ENCODE data around the gene DEGS1.
"Not testable (repeated sequence)": the region's sequence is repeated elsewhere in the genome, so short reads cannot be mapped to it uniquely, and the experiment has no call there.

The DEGS1 gene

GRCh38 chr1:224181453-224181810, 1.6 kb upstream of the DEGS1 start:
- no peak for DNase-seq

DNA sequence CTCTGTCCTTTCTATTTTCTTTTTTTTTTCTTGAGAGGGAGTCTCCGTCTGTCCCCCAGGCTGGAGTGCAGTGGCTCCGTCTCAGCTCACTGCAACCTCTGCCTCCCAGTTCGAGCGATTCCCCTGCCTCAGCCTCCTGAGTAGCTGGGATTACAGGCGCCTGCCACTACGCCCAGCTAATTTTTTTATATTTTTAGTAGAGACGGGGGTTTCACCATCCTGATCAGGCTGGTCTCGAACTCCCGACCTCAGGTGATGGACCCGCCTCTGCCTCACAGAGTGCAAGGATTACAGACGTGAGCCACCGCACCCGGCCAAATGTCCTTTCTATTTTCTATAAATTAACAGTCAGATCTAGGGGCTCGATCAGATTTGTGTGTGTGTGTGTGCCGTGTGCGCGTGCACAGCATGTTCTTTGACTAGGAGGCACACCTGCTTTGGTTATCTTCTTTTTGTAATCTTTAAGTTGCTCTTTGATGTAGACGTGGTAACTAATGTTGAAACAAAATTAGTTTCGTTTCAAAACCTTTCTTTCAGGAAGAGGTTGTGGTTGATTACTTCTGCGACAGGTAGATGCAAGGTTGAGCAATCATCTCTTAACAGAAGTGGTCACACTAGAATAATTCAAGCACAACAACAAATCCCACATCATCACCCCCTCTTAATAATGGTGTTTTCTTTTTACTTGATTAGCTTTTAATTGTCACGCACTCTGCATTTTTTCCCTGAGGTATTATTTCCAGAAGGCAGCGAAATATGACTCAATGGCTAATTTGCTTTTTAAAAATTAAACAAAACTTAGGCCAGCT, 779 bp upstream of the DEGS1 start:
- DNase-seq, result peak; percentile 48

DNA sequence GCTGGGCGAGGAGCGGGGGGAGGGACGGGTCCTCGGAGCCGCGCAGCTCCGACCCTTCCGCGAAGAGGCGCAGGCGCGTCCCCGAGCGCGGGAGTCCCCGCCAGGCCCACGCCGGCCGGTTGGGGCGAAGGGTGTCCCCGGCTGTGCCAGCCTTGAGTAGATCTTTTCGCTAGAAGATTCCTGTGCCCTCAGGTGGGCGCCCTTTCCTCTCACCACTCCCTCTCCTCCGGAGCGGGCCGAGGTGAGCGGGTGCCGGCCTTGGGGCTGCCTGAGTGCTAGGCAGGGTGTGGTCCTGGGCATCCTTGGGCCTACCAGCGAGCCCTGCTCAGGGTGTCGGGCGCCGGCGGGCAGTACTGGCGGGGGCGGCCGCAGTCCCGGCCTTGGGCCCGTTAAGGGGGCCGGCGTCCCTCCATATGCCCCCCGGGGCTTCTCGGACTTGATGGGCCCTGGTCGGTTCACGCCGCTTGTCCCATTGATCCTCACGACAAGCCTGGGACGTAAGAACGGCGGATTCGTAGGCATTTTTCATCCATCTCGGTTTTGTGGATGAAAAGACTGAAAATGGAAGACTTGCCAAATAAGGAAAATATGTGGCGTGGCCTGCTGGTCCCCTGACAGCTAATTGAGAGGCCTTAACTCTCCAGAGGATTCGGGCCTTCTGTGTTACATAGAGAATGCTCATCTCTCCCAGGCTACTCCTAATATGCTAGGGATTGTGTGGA, 712 bp downstream of the DEGS1 start:
- DNase-seq, result peak; percentile 69

DNA sequence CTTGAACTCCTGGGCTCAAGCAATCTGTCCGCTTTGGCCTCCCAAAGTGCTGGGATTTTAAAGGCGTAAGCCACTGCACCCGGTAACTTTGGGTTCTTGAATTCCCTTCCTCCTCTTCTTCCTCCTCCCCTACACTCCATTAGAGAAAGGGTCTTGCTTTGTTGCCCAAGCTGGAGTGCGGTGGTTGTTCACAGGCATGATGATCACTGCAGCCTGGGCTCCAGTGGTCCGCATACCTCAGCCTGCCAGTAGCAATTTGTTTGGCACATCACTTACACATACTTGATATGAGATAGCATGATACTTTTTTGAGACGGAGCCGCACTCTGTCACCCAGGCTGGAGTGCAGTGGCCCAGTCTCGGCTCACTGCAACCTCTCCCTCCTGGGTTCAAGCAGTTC, 2.2 kb downstream of the DEGS1 start:
- no peak for DNase-seq

DNA sequence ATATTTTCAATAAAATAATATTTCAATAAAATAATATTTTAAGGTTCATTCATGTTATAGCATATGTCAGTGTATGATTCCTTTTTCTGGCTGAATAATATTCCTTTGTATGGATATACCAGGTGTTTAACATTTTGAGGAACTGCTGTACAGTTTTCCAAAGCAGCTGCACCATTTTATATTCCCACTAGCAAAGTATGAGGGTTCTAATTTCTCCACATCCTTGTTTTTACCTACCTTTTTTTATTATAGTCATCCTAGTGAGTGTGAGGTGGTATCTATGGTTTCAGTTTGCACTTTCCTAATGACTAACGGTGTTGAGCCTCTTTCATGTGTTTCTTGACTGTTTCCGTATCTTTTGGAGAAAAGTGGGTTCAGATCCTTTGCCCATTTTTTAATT, 5.2 kb downstream of the DEGS1 start:
- DNase-seq, result no peak

DNA sequence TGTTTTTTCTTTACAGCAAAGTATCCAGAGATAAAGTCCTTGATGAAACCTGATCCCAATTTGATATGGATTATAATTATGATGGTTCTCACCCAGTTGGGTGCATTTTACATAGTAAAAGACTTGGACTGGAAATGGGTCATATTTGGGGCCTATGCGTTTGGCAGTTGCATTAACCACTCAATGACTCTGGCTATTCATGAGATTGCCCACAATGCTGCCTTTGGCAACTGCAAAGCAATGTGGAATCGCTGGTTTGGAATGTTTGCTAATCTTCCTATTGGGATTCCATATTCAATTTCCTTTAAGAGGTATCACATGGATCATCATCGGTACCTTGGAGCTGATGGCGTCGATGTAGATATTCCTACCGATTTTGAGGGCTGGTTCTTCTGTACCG, 6.5 kb downstream of the DEGS1 start:
- no peak for DNase-seq

DNA sequence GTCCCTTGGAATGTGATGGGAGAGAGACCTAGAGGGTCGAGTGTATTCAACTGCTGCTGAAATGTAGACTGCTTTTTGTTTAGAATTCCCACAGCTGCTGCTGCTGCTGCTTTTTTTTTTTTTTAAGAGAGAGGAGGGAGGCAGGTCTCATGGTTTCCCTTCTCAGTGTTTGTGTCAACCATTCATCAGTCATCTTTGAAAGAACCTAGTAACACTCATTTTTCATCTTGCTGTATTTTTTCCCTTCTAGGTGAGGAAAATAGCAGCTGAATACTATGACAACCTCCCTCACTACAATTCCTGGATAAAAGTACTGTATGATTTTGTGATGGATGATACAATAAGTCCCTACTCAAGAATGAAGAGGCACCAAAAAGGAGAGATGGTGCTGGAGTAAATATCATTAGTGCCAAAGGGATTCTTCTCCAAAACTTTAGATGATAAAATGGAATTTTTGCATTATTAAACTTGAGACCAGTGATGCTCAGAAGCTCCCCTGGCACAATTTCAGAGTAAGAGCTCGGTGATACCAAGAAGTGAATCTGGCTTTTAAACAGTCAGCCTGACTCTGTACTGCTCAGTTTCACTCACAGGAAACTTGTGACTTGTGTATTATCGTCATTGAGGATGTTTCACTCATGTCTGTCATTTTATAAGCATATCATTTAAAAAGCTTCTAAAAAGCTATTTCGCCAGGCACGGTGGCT, 9.2 kb downstream of the DEGS1 start:
- DNase-seq, result no peak

GRCh38 chr1:224193319-224193966, 10.4 kb downstream of the DEGS1 start:
- DNase-seq, result no peak

- no peak for DNase-seq
Observed at GRCh38 chr1:224196813-224197600, 14.0 kb downstream of the DEGS1 start.

- DNase-seq, result no peak
Observed at GRCh38 chr1:224198572-224198971, 15.5 kb downstream of the DEGS1 start.

DNA sequence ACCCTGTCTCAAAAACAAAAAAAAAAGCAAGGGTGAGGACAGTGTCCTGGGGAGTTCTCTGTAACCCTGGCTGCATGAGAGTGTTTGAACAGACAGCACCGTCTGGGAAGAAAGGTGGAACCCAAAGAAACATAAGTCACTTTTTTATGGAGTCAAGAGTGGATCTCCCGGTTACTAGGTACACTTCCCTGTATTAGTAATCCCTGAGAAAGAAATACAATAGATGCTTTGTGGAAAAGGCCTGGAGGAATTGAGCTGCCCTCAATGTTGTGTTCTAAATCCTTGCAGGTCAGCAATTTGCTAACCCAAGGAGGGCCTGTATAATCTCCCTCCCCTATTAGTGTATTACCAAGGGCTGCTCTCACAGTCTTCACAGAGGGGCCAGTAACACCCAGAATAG, 16.6 kb downstream of the DEGS1 start:
- no peak for DNase-seq

GRCh38 chr1:224201383-224201782, 18.3 kb downstream of the DEGS1 start:
- DNase-seq, result no peak

DNA sequence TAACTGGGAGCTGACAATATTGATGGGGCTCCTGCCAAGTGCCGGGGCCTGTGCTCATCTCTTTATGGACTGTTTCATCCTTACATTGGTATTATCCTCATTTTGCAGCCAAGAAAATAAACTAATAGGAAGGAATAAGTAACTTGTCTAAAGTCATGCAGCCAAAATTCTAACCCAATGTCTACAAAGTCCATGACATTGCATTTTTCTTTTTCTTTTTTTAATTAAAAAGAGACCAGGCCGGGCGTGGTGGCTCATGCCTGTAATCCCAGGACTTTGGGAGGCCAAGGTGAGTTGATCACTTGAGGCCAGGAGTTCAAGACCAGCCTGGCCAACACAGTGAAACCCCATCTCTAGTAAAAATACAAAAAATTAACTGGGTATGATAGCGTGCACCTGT, 18.8 kb downstream of the DEGS1 start:
- no peak for DNase-seq

- no peak for DNase-seq
Observed at GRCh38 chr1:224203243-224204016, 20.4 kb downstream of the DEGS1 start.

DNA sequence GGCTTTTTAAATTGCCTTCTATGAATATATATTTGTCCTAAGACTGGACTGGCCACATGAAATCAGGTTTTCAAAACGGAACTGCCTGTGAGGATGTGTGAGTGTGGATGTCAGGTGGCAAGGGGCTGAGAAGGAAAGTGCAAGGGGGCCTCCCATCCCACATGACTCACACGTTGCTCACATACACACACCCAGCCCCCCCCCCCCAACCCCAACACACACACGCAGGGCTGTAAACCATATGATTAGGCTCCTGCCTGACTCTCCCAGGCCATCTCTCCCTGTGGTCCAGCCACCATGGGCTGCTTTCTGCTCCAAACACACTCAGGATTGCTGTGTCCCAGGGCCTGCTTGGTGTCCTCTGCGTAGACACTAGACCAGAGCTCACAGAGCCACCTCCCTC, 22.4 kb downstream of the DEGS1 start:
- DNase-seq, result peak; percentile 42

DNA sequence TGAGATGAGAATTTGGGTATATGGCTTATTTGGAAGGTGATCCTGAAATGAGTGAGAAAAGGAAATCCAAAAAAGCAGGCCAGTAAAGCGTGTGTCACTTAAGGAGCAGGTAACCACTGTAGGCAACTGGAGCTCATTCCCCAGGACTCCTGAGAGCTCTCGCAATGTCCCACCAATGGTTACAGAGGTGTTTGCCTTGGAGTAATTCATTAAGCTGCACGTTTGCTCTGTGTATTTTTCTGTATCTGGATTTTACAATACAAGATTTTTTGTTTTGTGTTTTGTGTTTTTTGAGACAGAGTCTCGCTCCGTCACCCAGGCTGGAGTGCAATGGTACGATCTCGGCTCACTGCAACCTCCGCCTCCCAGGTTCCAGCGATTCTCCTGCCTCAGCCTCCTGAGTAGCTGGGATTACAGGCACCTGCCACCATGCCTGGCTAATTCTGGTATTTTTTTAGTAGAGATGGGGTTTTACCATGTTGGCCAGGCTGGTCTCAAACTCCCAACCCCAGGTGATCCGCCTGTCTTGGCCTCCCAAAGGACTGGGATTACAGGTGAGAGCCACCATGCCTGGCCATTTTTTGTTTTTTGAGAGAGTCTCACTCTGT, 23.0 kb downstream of the DEGS1 start:
- not testable (repeated sequence) for DNase-seq

- no peak for DNase-seq
Observed at GRCh38 chr1:224211206-224211962, 28.3 kb downstream of the DEGS1 start.

GRCh38 chr1:224212618-224213061, 29.6 kb downstream of the DEGS1 start:
- no peak for DNase-seq

DNA sequence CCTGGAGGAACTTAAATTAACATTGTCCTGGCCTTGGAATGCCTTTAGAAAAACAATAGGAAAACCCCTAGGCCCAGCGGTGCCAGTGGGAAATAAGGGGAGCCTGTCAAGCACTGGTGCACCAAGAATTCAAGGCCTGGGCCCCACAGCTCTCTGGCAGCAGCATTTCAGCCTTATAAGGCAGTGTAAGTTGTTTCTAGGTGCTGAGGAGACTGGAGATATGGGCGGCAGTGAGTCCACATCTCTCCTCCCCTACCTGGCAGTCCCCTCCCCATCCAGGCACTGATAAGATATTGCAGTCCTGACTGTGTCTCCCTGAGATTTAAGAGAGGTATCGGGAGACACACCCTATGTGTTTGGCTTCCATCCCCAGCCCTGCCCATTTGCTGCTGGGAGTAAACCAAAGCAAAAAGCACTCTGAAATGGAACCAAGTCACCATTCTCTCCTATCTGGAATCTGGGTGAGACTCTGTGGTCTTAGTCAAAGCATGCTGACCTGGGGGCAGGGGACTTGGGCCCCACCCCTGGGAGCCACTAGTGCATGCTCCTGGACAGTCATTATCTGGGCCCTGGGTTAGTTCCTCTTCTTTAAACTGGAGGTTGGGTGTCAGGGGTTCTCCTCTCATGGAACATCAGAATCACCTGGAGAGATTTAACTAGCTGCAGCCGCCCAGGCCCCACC, 30.5 kb downstream of the DEGS1 start:
- DNase-seq, result no peak

DNA sequence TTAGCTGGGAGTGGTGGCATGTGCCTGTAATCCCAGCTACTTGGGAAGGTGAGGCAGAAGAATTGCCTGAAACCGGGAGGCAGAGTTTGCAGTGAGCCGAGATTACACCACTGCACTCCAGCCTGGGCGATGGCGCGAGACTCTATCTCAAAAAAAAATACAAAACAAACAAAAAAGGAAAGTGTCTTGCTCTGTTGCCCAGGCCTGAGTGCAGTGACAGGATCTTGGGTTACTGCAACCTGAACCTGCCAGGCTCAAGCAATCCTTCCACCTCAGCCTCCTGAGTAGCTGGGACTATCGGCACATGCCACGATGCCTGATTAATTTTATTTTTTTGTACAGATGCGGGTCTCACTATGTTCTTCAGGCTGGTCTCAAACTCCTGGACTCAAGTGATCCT, 33.3 kb downstream of the DEGS1 start:
- DNase-seq, result no peak
